ENCODE data around the gene SCYL1.

Gene SCYL1

GRCh38 chr11:65571420-65571819 lies 46.5 kb downstream of the SCYL1 start:
- no peak for DNase-seq (ENCODE audit: low read depth)

- DNase-seq (ENCODE audit: low read depth) = no peak
These were observed 47.1 kb downstream of the SCYL1 start for GRCh38 chr11:65571940-65572339.

GRCh38 chr11:65572356-65573051 lies 47.6 kb downstream of the SCYL1 start, which contains the start of gene FAM89B:
FAM89B (plus strand) TSS chr11:65572538; CDS start chr11:65572670, 132 bp downstream.
- DNase-seq (ENCODE audit: low read depth) = peak; percentile 75

- DNase-seq (ENCODE audit: low read depth) = no peak
These were observed 48.7 kb downstream of the SCYL1 start for GRCh38 chr11:65573391-65574079.

- DNase-seq (ENCODE audit: low read depth) = peak; percentile 66
These were observed 49.4 kb downstream of the SCYL1 start for GRCh38 chr11:65574109-65574810.

GRCh38 chr11:65574811-65575567 lies 50.1 kb downstream of the SCYL1 start:
- no peak for DNase-seq (ENCODE audit: low read depth)

- DNase-seq (ENCODE audit: low read depth) = no peak
These were observed 50.8 kb downstream of the SCYL1 start, which contains the start of gene EHBP1L1 for GRCh38 chr11:65575568-65576231. EHBP1L1 (plus strand) TSS chr11:65576053; CDS start chr11:65576303, 250 bp downstream.

- DNase-seq (ENCODE audit: low read depth) = no peak
These were observed 51.5 kb downstream of the SCYL1 start for GRCh38 chr11:65576232-65576866.

GRCh38 chr11:65576867-65577755 lies 52.2 kb downstream of the SCYL1 start:
- no peak for DNase-seq (ENCODE audit: low read depth)

- no peak for DNase-seq (ENCODE audit: low read depth)
These were observed 52.9 kb downstream of the SCYL1 start for GRCh38 chr11:65577756-65578109.

- no peak for DNase-seq (ENCODE audit: low read depth)
These were observed 53.3 kb downstream of the SCYL1 start for GRCh38 chr11:65578134-65578533.

- no peak for DNase-seq (ENCODE audit: low read depth)
These were observed 53.8 kb downstream of the SCYL1 start for GRCh38 chr11:65578667-65579066.

GRCh38 chr11:65579291-65579690 lies 54.4 kb downstream of the SCYL1 start:
- no peak for DNase-seq (ENCODE audit: low read depth)

- DNase-seq (ENCODE audit: low read depth) = no peak
These were observed 55.3 kb downstream of the SCYL1 start for GRCh38 chr11:65580031-65580692.

GRCh38 chr11:65580756-65581155 lies 55.9 kb downstream of the SCYL1 start:
- DNase-seq (ENCODE audit: low read depth) = no peak

GRCh38 chr11:65581928-65582327 lies 57.0 kb downstream of the SCYL1 start:
- no peak for DNase-seq (ENCODE audit: low read depth)

- DNase-seq (ENCODE audit: low read depth) = no peak
These were observed 58.7 kb downstream of the SCYL1 start for GRCh38 chr11:65583589-65583988.

- DNase-seq (ENCODE audit: low read depth) = no peak
These were observed 59.2 kb downstream of the SCYL1 start for GRCh38 chr11:65584106-65584505.

GRCh38 chr11:65584723-65585171 lies 59.9 kb downstream of the SCYL1 start:
- no peak for DNase-seq (ENCODE audit: low read depth)

Measured in stimulated activated CD8-positive, alpha-beta memory T cell treated with anti-CD3 and anti-CD28 coated beads, Interleukin-7, amount 100 ng/mL, for 24 hours (primary cell).